OCI-LY1 (cell line): ENCODE measurements around the gene TNFSF15.

ENCODE experiments used
- CTCF ChIP-seq: fragments of 200-600 bp; sonication (generic), shearing (Covaris generic); IDR thresholded peaks from 2 replicates; pipeline ENCODE4 v1.5.1; 2017; ENCODE audit warnings: mild to moderate bottlenecking, antibody characterized with exemption, low read length, moderate library complexity, mixed read lengths
- EZH2 ChIP-seq: fragments of 200-600 bp; sonication (generic), shearing (Covaris generic); IDR thresholded peaks from 2 replicates; pipeline ENCODE4 v1.8.0; 2017; ENCODE audit warnings: borderline replicate concordance, mixed run types, mild to moderate bottlenecking, antibody characterized with exemption, low read length, moderate library complexity, mixed read lengths

DNA sequence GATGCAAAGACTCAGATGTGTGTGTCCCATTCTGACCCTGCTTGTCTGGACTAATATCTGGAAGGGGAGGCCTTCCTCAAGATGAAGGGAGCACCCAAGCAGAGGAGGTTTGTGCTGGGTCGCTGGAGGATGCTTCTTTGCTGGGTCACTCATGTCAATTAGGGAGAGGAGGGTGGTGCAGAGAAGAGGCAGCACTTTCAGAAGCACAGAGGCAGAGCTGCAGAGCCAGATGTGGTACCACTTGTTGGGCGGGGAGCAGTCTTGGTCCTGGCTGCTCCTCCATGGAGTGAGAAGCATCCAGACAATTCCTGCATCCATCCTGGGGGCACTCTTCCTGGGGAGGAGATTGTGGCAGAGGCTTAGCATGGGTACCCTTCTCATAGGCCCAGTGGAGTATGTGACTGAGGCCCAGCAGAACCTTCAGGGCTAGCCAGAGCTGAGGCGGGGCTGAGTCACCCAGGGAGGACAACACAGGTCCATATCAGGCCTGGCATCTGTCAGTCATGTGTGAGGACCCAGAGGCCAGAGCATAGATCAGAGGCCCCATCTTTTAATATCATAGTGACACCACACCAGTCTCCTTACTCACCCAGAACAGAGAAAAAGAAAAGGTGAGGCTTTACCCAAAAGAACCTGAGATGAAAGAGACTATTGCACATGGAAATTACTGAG, 59.8 kb downstream of the TNFSF15 start:
- no peak for TF ChIP-seq CTCF
- TF ChIP-seq EZH2, result no peak
